Osteocyte (in vitro differentiated cells): ENCODE results near the gene PCDHGB4. TPM values are rescaled to one million over a fixed set of nuclear protein-coding genes. Genes with fewer than 3 reads are reported as not detected.

Experiments used
- DNase-seq: peaks from one replicate; pipeline ENCODE4 v3.0.0; 2021; ENCODE audit warnings: mixed read lengths; ENCODE audit not compliant: unreplicated experiment; ENCODE audit errors: extremely low spot score
- H3K27ac Mint-ChIP-seq: one replicate; pipeline ENCODE4 v1.8.0; 2021; ENCODE audit warnings: mild to moderate bottlenecking, mixed read lengths; ENCODE audit not compliant: unreplicated experiment
- H3K27me3 Mint-ChIP-seq: one replicate; pipeline ENCODE4 v1.8.0; 2021; ENCODE audit warnings: mixed read lengths; ENCODE audit not compliant: unreplicated experiment
- H3K36me3 Mint-ChIP-seq: one replicate; pipeline ENCODE4 v1.8.0; 2021; ENCODE audit warnings: mixed read lengths; ENCODE audit not compliant: unreplicated experiment
- H3K4me1 Mint-ChIP-seq: one replicate; pipeline ENCODE4 v1.8.0; 2021; ENCODE audit warnings: mixed read lengths; ENCODE audit not compliant: unreplicated experiment
- H3K4me3 Mint-ChIP-seq: one replicate; pipeline ENCODE4 v1.8.0; 2021; ENCODE audit warnings: mild to moderate bottlenecking, moderate library complexity, mixed read lengths; ENCODE audit not compliant: unreplicated experiment
- H3K9me3 Mint-ChIP-seq: one replicate; pipeline ENCODE4 v1.8.0; 2021; ENCODE audit warnings: mixed read lengths; ENCODE audit not compliant: unreplicated experiment
- total RNA-seq: library from RNA; stranded (reverse); gene quantifications from 2 replicates; pipeline ENCODE4 v1.2.1, GENCODE V29; 2021
- TF ChIP-seq, protein P1 (sequence below): fragments of 200-600 bp; sonication (generic); IDR thresholded peaks from 2 replicates; pipeline ENCODE4 v1.5.0; 2021; ENCODE audit warnings: antibody characterized with exemption, mild to moderate bottlenecking, moderate library complexity

The PCDHGB4 gene
- total RNA-seq, 1 donor from 2014 or later, result 10.8 TPM

DNA sequence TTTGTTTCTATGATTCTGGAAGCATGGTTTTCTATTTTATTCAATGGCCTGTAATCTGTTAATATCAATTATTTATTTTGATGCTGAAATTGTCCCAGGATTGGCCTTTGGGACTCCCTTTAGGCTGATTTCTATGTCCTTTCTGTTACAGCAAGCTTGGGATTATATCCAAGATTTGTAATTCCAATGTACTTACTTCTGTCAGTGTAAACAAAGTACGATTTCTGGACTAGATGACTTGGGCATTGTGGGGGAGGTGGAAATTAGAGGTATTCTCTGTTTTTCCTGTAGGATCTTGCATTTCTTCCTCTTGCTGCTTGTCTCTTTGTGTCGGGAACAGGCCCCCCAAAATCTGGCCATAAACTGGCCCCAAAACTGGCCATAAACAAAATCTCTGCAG lies 46.5 kb downstream of the PCDHGB4 start:
- peaks cover 21% of the 10 kb centered on the region for H3K9me3 Mint-ChIP-seq
- no peaks in the 10 kb centered on the region for H3K4me1 Mint-ChIP-seq
- no peak overlapping the region for H3K27ac Mint-ChIP-seq
- DNase-seq, result no peak
- H3K27me3 Mint-ChIP-seq, result no peaks in the 10 kb centered on the region
- H3K4me3 Mint-ChIP-seq, result no peak overlapping the region
- TF ChIP-seq, protein P1, sequence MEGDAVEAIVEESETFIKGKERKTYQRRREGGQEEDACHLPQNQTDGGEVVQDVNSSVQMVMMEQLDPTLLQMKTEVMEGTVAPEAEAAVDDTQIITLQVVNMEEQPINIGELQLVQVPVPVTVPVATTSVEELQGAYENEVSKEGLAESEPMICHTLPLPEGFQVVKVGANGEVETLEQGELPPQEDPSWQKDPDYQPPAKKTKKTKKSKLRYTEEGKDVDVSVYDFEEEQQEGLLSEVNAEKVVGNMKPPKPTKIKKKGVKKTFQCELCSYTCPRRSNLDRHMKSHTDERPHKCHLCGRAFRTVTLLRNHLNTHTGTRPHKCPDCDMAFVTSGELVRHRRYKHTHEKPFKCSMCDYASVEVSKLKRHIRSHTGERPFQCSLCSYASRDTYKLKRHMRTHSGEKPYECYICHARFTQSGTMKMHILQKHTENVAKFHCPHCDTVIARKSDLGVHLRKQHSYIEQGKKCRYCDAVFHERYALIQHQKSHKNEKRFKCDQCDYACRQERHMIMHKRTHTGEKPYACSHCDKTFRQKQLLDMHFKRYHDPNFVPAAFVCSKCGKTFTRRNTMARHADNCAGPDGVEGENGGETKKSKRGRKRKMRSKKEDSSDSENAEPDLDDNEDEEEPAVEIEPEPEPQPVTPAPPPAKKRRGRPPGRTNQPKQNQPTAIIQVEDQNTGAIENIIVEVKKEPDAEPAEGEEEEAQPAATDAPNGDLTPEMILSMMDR, result no peak
- peaks cover 32% of the 10 kb centered on the region for H3K36me3 Mint-ChIP-seq

DNA sequence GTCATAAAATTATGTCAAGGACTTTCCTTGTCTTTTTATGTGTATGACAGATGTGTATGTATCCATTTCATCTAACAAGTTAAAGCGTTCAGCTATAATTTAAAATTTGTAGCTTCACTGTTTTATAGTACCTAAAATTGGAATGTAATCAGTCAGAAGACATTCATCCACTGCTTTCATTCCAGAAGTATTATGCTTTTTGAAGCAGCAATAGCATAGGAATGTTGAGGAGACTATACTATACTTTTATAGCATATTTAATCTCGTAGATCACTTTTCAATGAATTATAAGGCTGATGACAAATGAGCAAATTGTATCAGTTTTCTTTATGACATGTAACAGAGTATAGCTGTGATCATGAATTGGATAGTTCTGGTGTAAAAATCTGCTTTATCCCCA lies 49.7 kb downstream of the PCDHGB4 start:
- H3K4me3 Mint-ChIP-seq, result no peak overlapping the region
- H3K27ac Mint-ChIP-seq, result no peak overlapping the region
- no peak for DNase-seq
- H3K4me1 Mint-ChIP-seq, result no peaks in the 10 kb centered on the region
- TF ChIP-seq, protein P1, result no peak
- peaks cover 24% of the 10 kb centered on the region for H3K36me3 Mint-ChIP-seq
- H3K27me3 Mint-ChIP-seq, result no peaks in the 10 kb centered on the region
- peaks cover 16% of the 10 kb centered on the region for H3K9me3 Mint-ChIP-seq

DNA sequence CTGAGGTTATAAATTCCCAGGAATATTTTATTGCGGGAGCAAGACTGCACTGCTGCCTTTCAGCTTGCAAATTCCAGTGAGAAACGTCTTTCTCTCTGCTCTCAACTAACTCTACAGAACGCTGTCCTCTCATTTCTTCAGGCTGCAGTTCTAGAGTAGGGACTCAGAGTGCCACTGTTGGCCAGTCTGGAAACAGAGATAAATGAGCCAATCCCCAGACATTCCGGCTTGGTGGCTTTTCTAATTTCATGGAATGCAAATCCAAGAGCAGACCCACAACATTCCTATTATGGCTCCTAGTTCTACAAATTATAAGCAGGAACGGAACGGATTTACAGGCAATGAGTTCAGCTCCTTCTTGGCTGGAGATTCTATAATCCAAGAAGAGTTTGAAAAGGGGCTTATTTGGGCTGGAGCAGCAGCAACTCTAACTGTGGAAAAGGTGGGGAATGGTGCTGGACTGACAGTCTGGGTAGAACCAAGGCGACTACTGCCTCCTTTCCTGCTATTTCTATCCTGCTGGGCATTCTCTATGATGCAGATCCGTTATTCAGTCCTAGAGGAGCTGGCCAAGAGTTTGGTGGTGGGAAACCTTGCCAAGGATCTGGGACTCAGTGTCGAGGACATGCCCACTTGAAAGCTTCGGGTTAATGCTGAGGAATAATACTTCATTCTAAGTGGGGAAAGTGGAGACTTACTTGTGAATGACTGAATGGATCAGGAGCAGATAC lies 52.1 kb downstream of the PCDHGB4 start:
- no peaks in the 10 kb centered on the region for H3K4me1 Mint-ChIP-seq
- TF ChIP-seq, protein P1, result no peak
- peaks cover 14% of the 10 kb centered on the region for H3K36me3 Mint-ChIP-seq
- no peak overlapping the region for H3K4me3 Mint-ChIP-seq
- no peak for DNase-seq
- no peak overlapping the region for H3K27ac Mint-ChIP-seq
- no peaks in the 10 kb centered on the region for H3K27me3 Mint-ChIP-seq
- H3K9me3 Mint-ChIP-seq, result peaks cover 18% of the 10 kb centered on the region

Other genes with a start within 250 kb of the PCDHGB4 start
- 1.4 and 1.6 TPM in 2 replicates for gene PCDHB6, start 237.6 kb upstream of the PCDHGB4 start, total RNA-seq
- gene PCDHB7, start 215.1 kb upstream of the PCDHGB4 start, total RNA-seq, result 1.1 and 1.2 TPM in 2 replicates
- 0.81 and 1.1 TPM in 2 replicates for gene PCDHB8, start 209.9 kb upstream of the PCDHGB4 start, total RNA-seq
- 9.0 and 10.8 TPM in 2 replicates for gene PCDHB16, start 205.3 kb upstream of the PCDHGB4 start, total RNA-seq
- 3.4 and 4.3 TPM in 2 replicates for gene PCDHB9, start 200.5 kb upstream of the PCDHGB4 start, total RNA-seq
- 7.8 and 8.2 TPM in 2 replicates for gene PCDHB10, start 195.3 kb upstream of the PCDHGB4 start, total RNA-seq
- 1.9 and 2.4 TPM in 2 replicates for gene PCDHB11, start 188.1 kb upstream of the PCDHGB4 start, total RNA-seq
- 1.9 and 2.2 TPM in 2 replicates for gene PCDHB12, start 179.0 kb upstream of the PCDHGB4 start, total RNA-seq
- 2.2 and 2.4 TPM in 2 replicates for gene PCDHB13, start 173.8 kb upstream of the PCDHGB4 start, total RNA-seq
- 8.8 and 9.0 TPM in 2 replicates for gene PCDHB14, start 164.4 kb upstream of the PCDHGB4 start, total RNA-seq
- 4.3 and 4.4 TPM in 2 replicates for gene PCDHB15, start 142.3 kb upstream of the PCDHGB4 start, total RNA-seq
- gene SLC25A2, start 83.6 kb upstream of the PCDHGB4 start, total RNA-seq, result 0.50 and 0.81 TPM in 2 replicates
- gene TAF7, start 66.9 kb upstream of the PCDHGB4 start, total RNA-seq, result 78.7 and 83.8 TPM in 2 replicates
- 0.13 TPM in 1 of 2 replicates, not detected in the other for gene PCDHGA1, start 57.2 kb upstream of the PCDHGB4 start, total RNA-seq
- gene PCDHGA2, start 48.9 kb upstream of the PCDHGB4 start, total RNA-seq, result 0.21 TPM in 1 of 2 replicates, not detected in the other
- not detected in 2 replicates for gene PCDHGA3, start 43.9 kb upstream of the PCDHGB4 start, total RNA-seq
- 1.4 and 1.8 TPM in 2 replicates for gene PCDHGB1, start 37.6 kb upstream of the PCDHGB4 start, total RNA-seq
- 0.27 and 0.47 TPM in 2 replicates for gene PCDHGA4, start 32.7 kb upstream of the PCDHGB4 start, total RNA-seq
- gene PCDHGB2, start 27.7 kb upstream of the PCDHGB4 start, total RNA-seq, result 0.50 and 0.59 TPM in 2 replicates
- gene PCDHGA5, start 23.5 kb upstream of the PCDHGB4 start, total RNA-seq, result 0.13 and 0.16 TPM in 2 replicates
- gene PCDHGB3, start 17.5 kb upstream of the PCDHGB4 start, total RNA-seq, result 0.19 and 0.29 TPM in 2 replicates
- gene PCDHGA6, start 13.8 kb upstream of the PCDHGB4 start, total RNA-seq, result 0.18 and 0.21 TPM in 2 replicates
- gene PCDHGA7, start 5.0 kb upstream of the PCDHGB4 start, total RNA-seq, result 0.11 TPM in 1 of 2 replicates, not detected in the other
- 0.34 and 0.51 TPM in 2 replicates for gene PCDHGA8, start 4.9 kb downstream of the PCDHGB4 start, total RNA-seq
- gene PCDHGB5, start 10.2 kb downstream of the PCDHGB4 start, total RNA-seq, result 0.97 and 1.3 TPM in 2 replicates
- gene PCDHGA9, start 15.1 kb downstream of the PCDHGB4 start, total RNA-seq, result 1.6 and 1.9 TPM in 2 replicates
- 70.2 and 71.5 TPM in 2 replicates for gene PCDHGB6, start 20.3 kb downstream of the PCDHGB4 start, total RNA-seq
- gene PCDHGA10, start 25.3 kb downstream of the PCDHGB4 start, total RNA-seq, result 22.4 and 24.0 TPM in 2 replicates
- gene PCDHGB7, start 30.0 kb downstream of the PCDHGB4 start, total RNA-seq, result 6.2 and 8.8 TPM in 2 replicates
- gene PCDHGA11, start 33.4 kb downstream of the PCDHGB4 start, total RNA-seq, result 1.9 and 2.2 TPM in 2 replicates
- 2.0 and 2.1 TPM in 2 replicates for gene PCDHGA12, start 42.8 kb downstream of the PCDHGB4 start, total RNA-seq
- gene PCDHGC3, start 88.3 kb downstream of the PCDHGB4 start, total RNA-seq, result 92.4 and 99.9 TPM in 2 replicates
- gene PCDHGC4, start 97.3 kb downstream of the PCDHGB4 start, total RNA-seq, result 2.8 and 3.7 TPM in 2 replicates
- 1.4 and 1.9 TPM in 2 replicates for gene PCDHGC5, start 101.4 kb downstream of the PCDHGB4 start, total RNA-seq
- gene DIAPH1, start 231.3 kb downstream of the PCDHGB4 start, total RNA-seq, result 50.9 and 52.1 TPM in 2 replicates
- 62.1 and 67.9 TPM in 2 replicates for gene HDAC3, start 249.2 kb downstream of the PCDHGB4 start, total RNA-seq
- 5.4 and 6.1 TPM in 2 replicates for gene RELL2, start 249.3 kb downstream of the PCDHGB4 start, total RNA-seq